Measurements from ENCODE around the gene MRPL39. TPM values are rescaled to one million over a fixed set of nuclear protein-coding genes. Genes with fewer than 3 reads are reported as not detected.

Gene MRPL39
- total and polyA plus RNA-seq, 7 donors: 15.3 to 53.6 (median 18.9) TPM

GRCh38 chr21:25550352-25551120 is 56.7 kb downstream of the MRPL39 start:
- no peaks in the 10 kb centered on the region for H3K4me1 ChIP-seq
- 86 to 87% methylated on average over 11 of the region's 11 CpGs for WGBS, 2 donors
- TF ChIP-seq POLR2AphosphoS5 (IDR thresholded peaks at IDR 0.05): no peak
- no peak for TF ChIP-seq POLR2A (IDR thresholded peaks at IDR 0.05)
- no peak for TF ChIP-seq CTCF (IDR thresholded peaks at IDR 0.05)
- TF ChIP-seq EP300 (IDR thresholded peaks at IDR 0.05): no peak
- intact Hi-C loops (cut with DNase I): no loop called here
- no peaks in the 10 kb centered on the region for H3K9me3 ChIP-seq
- no peak overlapping the region for H3K4me3 ChIP-seq
- H3K36me3 ChIP-seq: no peaks in the 10 kb centered on the region
- no peak overlapping the region for H3K27ac ChIP-seq
- DNase-seq: no peak
- no peaks in the 10 kb centered on the region for H3K27me3 ChIP-seq

- Histone ChIP-seq H3K27ac (no peak overlapping the region), H3K4me3 (no peak overlapping the region), H3K36me3 (no peaks in the 10 kb centered on the region), H3K27me3 (no peaks in the 10 kb centered on the region), H3K4me1 (no peaks in the 10 kb centered on the region), H3K9me3 (peaks cover 0 to 11% (median 3%) of the 10 kb centered on the region in 4 donors)
- intact Hi-C loops (cut with DNase I): no loop called here
- no peak for TF ChIP-seq CTCF (IDR thresholded peaks at IDR 0.05)
- TF ChIP-seq EP300 (IDR thresholded peaks at IDR 0.05): no peak
- TF ChIP-seq POLR2AphosphoS5 (IDR thresholded peaks at IDR 0.05): no peak
- TF ChIP-seq POLR2A (IDR thresholded peaks at IDR 0.05): no peak
- no peak for DNase-seq
- 83 to 90% methylated on average over 2 of the region's 2 CpGs for WGBS, 2 donors
Observed at GRCh38 chr21:25541042-25541441, 66.2 kb downstream of the MRPL39 start.

- no peak for DNase-seq
- intact Hi-C loops (cut with DNase I): no loop called here
- Histone ChIP-seq H3K27ac (no peak overlapping the region), H3K27me3 (no peaks in the 10 kb centered on the region), H3K9me3 (peaks cover 0 to 11% (median 3%) of the 10 kb centered on the region in 4 donors), H3K36me3 (no peaks in the 10 kb centered on the region), H3K4me3 (no peak overlapping the region), H3K4me1 (no peaks in the 10 kb centered on the region)
- TF ChIP-seq CTCF (IDR thresholded peaks at IDR 0.05): no peak
- WGBS, 2 donors: 94% methylated on average over 3 of the region's 3 CpGs
Observed at GRCh38 chr21:25539606-25540005, 67.7 kb downstream of the MRPL39 start.

GRCh38 chr21:25537174-25537573 is 70.1 kb downstream of the MRPL39 start:
- no peak overlapping the region for H3K4me3 ChIP-seq
- no peaks in the 10 kb centered on the region for H3K4me1 ChIP-seq
- no peak overlapping the region for H3K27ac ChIP-seq
- H3K36me3 ChIP-seq: no peaks in the 10 kb centered on the region
- peaks cover 0 to 11% (median 3%) of the 10 kb centered on the region in 4 donors for H3K9me3 ChIP-seq
- no peak for TF ChIP-seq POLR2AphosphoS5 (IDR thresholded peaks at IDR 0.05)
- TF ChIP-seq CTCF (IDR thresholded peaks at IDR 0.05): no peak
- no peak for TF ChIP-seq POLR2A (IDR thresholded peaks at IDR 0.05)
- TF ChIP-seq EP300 (IDR thresholded peaks at IDR 0.05): no peak
- intact Hi-C loops (cut with DNase I): no loop called here
- no peak for DNase-seq
- H3K27me3 ChIP-seq: no peaks in the 10 kb centered on the region

GRCh38 chr21:25536752-25537151 is 70.5 kb downstream of the MRPL39 start:
- H3K27ac ChIP-seq: no peak overlapping the region
- intact Hi-C loops (cut with DNase I): no loop called here
- no peak for TF ChIP-seq CTCF (IDR thresholded peaks at IDR 0.05)
- TF ChIP-seq POLR2A (IDR thresholded peaks at IDR 0.05): no peak
- TF ChIP-seq POLR2AphosphoS5 (IDR thresholded peaks at IDR 0.05): no peak
- H3K36me3 ChIP-seq: no peaks in the 10 kb centered on the region
- H3K4me1 ChIP-seq: no peaks in the 10 kb centered on the region
- DNase-seq: no peak
- peaks cover 0 to 11% (median 3%) of the 10 kb centered on the region in 4 donors for H3K9me3 ChIP-seq
- H3K4me3 ChIP-seq: no peak overlapping the region
- no peaks in the 10 kb centered on the region for H3K27me3 ChIP-seq

Measured in sigmoid colon (tissue), 7 donors.